ENCODE data around the gene JMJD8.

Gene JMJD8

DNA sequence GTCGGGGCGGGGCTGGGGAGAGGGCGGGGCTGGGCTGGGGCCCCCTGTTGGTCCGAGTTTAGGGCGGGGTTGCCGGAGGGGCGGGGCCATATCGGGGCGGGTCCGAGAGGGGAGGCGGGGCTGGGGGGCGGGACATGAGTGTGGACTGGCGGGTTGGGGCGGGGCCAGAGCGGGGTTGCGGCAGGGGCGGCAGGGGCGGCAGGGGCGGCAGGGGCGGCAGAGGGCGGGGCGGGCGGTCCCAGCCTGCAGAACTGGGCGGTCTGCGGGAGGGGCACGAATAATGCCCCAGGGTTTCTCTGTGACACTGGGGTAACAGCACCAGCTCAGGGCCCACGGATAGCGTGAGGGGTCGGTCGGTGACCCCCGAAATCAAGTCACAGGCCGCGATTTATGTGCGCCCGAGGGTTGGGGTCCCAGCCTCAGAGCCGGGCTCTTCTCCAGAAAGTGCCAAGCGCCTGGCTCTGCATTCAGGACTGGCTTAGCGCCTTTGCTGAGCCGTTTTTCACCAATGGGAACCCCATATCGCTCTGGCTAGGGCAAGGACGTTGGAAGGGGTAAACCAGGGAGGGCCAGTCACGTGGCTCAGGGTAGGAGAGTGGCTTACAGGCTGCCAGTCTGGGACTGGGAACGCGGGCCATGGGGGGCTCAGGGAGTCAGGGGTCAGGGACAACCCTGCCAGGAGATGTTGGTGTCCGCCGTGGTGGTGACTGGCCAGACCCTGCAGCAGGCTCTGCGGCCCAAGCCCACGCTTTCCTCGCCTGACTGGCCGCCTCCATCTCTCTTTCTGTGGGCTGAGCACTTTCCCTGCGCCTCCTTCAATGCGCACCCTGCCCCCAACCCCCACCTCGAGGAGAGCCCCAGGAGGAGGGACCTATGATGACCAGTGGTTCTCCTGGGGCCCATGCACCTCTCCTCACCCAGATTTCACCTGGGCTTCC lies 46.8 kb downstream of the JMJD8 start:
- DNase-seq = peak in 1 of 2 experiments; percentile 94

DNA sequence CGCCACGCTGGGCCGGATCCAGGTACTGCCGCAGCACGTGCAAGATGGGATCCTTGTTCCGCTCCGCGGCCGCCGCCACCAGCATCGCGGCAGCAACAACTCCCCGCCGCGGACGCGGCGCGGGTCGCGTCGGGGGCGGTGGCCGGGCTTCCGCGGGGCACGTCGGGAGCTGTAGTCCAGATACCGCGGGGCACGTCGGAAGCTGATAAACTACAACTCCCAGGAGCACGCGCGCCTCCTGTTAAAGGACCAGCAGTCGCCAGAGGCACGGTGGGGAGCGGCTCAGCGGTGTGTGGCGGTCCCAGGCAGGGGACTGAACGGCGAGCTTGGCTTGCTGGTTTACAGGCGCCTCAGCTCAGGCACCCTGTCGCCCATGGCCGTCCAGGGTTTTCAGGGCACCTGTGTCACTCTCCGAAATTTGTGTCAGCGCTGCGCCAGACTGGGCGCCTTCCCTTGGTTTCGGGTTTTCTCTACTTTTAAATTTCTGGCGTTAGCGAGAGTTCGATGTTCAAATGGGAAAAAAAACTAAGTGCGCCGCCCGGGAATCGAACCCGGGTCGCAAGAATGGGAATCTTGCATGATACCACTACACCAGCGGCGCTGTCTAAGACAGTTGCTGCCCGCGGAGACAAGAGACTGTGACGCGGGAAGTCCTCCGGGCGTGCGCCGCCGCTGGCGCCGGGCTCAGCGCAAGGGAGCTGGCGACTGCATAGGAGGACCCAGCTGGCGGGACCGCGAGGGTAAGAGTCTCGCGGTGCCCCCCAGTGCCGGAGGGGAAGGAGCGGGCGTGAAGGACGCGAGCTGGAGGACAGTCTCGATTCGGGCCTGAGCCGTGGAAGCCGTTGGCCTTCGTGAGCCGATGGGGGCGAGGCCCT lies 47.7 kb downstream of the JMJD8 start, which contains the start of gene METTL26:
TSS of gene METTL26 (minus strand) at position 100 of the 875 bp plus-strand sequence. CDS start at position 85, 15 bp downstream.
- DNase-seq = peak; percentile 95 to 96

DNA sequence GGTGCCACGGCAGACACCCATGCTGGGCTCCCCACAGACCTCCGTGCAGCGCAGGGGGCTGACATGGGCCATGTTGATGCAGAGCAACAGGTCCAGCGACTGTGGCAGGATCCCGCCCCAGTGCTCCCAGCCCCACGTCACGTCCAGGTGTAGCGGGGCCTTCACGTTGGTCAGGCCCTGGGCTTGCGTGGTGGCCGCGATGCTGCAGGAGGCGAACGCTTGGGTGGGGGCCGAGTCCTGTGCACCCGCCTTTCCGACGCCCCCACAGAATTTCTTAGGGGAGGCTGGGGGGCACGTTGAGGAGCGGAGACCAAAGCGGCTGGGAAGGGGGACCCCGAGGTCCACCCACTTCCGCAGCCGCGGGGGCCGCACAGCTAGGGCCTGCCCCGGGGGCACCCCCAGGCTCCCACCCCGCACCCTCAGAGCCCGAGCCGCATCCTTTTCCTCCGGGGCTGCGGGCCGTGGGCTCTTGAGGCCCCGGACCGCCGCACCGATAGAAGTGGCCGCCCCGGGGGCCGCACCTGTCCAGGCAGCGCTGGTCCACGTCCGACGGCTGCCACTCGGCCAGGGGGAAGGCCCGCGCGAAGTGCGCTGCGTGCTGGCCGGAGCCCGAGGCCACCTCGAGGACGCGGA lies 48.4 kb downstream of the JMJD8 start:
- DNase-seq = no peak

DNA sequence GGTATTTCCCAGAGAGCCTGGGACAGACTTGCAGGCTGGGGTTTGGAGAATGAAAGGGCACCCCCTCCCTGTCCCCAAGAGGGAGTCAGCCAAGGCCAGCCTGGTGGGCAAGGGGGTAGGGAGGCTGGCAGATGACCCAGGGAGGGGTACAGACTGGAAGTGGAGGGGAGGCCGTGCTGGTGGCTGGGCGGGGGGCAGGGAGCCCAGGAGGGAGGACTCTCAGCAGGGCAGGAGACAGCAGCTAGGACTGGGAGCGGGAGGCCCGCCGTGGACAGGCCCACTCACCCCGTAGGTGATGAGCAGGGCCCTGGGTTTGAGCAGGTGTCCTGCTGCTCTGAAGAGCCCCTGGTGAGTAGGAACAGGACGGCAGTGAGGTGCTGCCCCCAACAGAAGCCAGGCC lies 49.1 kb downstream of the JMJD8 start:
- DNase-seq = no peak

DNA sequence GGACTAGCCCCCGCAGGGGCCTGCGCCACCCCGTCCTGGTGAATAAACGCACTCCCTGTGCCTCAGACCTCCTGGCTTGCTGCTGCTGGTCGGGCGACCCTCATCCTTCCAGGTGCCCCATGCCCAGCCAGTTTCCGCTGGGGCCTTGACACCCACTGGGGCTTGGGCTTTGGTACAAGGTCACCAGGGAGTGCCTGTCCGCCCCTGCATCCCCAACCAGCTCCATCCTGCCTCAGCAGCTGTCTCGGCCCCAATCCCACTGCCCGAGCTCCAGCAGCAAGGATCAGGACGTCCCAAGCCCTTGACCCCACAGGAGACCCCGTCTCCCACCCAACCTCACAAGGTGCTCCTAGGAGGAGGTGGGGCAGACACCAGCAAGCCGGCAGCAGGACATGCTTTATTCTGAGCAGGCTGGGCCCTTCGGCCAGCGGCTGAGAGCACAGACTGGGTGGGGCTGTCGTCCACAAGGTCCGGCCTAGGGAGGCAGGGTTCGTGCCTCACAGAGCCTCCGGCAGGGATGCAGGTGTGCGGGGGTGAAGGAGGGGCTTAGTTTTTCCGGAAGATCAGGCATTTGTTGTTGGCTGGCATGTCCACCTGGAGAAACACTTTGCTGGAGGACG lies 50.0 kb downstream of the JMJD8 start:
- DNase-seq = no peak

DNA sequence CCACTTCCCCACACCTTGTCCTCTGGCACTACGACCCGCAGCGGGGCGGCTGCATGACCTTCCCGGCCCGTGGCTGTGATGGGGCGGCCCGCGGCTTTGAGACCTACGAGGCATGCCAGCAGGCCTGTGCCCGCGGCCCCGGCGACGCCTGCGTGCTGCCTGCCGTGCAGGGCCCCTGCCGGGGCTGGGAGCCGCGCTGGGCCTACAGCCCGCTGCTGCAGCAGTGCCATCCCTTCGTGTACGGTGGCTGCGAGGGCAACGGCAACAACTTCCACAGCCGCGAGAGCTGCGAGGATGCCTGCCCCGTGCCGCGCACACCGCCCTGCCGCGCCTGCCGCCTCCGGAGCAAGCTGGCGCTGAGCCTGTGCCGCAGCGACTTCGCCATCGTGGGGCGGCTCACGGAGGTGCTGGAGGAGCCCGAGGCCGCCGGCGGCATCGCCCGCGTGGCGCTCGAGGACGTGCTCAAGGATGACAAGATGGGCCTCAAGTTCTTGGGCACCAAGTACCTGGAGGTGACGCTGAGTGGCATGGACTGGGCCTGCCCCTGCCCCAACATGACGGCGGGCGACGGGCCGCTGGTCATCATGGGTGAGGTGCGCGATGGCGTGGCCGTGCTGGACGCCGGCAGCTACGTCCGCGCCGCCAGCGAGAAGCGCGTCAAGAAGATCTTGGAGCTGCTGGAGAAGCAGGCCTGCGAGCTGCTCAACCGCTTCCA lies 50.6 kb downstream of the JMJD8 start:
- no peak for DNase-seq

DNA sequence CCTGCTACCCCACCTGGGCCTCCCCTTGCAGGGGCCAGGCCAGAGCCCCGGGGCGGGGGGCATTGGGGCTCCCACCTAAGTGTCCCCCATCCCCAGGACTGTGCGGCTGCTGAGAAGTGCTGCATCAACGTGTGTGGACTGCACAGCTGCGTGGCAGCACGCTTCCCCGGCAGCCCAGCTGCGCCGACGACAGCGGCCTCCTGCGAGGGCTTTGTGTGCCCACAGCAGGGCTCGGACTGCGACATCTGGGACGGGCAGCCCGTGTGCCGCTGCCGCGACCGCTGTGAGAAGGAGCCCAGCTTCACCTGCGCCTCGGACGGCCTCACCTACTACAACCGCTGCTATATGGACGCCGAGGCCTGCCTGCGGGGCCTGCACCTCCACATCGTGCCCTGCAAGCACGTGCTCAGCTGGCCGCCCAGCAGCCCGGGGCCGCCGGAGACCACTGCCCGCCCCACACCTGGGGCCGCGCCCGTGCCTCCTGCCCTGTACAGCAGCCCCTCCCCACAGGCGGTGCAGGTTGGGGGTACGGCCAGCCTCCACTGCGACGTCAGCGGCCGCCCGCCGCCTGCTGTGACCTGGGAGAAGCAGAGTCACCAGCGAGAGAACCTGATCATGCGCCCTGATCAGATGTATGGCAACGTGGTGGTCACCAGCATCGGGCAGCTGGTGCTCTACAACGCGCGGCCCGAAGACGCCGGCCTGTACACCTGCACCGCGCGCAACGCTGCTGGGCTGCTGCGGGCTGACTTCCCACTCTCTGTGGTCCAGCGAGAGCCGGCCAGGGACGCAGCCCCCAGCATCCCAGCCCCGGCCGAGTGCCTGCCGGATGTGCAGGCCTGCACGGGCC lies 51.4 kb downstream of the JMJD8 start:
- DNase-seq = no peak

DNA sequence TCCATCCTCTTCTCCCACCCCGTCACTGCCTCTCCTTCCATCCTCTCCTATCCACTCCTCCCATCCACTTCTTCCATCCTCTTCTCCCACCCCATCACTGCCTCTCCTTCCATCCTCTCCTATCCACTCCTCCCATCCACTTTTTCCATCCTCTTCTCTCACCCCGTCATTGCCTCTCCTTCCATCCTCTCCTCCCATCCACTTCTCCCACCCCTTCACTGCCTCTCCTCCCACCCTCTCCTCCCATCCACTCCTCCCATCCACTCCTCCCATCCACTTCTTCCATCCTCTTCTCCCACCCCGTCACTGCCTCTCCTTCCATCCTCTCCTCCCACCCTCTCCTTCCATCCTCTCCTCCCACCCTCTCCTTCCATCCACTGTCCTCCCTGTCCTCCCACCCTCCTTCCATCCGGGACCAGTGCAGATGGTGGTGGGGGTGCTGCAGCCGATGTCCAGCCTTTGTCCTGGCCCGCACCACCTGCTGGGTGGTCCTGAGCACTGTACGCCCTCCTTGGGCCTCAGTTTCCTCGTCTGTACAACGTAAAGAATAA lies 52.3 kb downstream of the JMJD8 start:
- DNase-seq = no peak
